CD4-positive, alpha-beta T cell (primary cell): ENCODE measurements around the gene CHMP1A. TPM values are rescaled to one million over a fixed set of nuclear protein-coding genes. Genes with fewer than 3 reads are reported as not detected.

Experiments
- ATAC-seq: fragments of 200-7000 bp; cut with Tn5 transposase; one replicate; pipeline ENCODE4 v1.10.0; 2022; ENCODE audit warnings: mild to moderate bottlenecking; ENCODE audit not compliant: poor library complexity
- CTCF ChIA-PET: fragments of 350-600 bp; sonication (Branson Sonifier 250); formaldehyde crosslinking; loops from one replicate; lab custom pipeline; 2021; ENCODE audit warnings: antibody characterized with exemption, inconsistent platforms; lab: Charles Lee
- POLR2A ChIA-PET: fragments of 350-600 bp; sonication (Branson Sonifier 250); formaldehyde crosslinking; loops from one replicate; lab custom pipeline; 2021; ENCODE audit warnings: antibody characterized with exemption, inconsistent platforms; lab: Charles Lee
- DNase-seq, 14 experiments: peaks; one replicate each; pipeline ENCODE4 v3.0.0-alpha.2; 2013 to 2020; ENCODE audit warnings: mixed read lengths in 2 of 14
- H3K27ac ChIP-seq, 2 donors: one replicate each; pipeline versions ENCODE4 v1.5.1 to v1.7.0; 2013; ENCODE audit warnings: low read length in 2 of 2, low read depth in 1 of 2, mild to moderate bottlenecking in 1 of 2
- H3K27me3 ChIP-seq, 2 experiments: 1 replicate in 1 of 2; 2 replicates in 1 of 2; pipeline versions ENCODE4 v1.6.1 to v1.7.0; 2013; ENCODE audit warnings: low read length in 2 of 2, control low read depth in 1 of 2, mild to moderate bottlenecking in 1 of 2, moderate library complexity in 1 of 2; ENCODE audit not compliant: insufficient read depth in 2 of 2, control insufficient read depth in 1 of 2
- H3K36me3 ChIP-seq: one replicate; pipeline ENCODE4 v1.6.1; 2013; ENCODE audit warnings: low read length, control low read depth; ENCODE audit not compliant: insufficient read depth
- H3K4me1 ChIP-seq: one replicate; pipeline ENCODE4 v1.6.1; 2013; ENCODE audit warnings: low read length, control low read depth; ENCODE audit not compliant: insufficient read depth
- H3K4me3 ChIP-seq: one replicate; pipeline ENCODE4 v1.5.1; 2013; ENCODE audit warnings: mild to moderate bottlenecking, low read length, moderate library complexity
- H3K9me3 ChIP-seq, 2 experiments: 1 replicate in 1 of 2; 2 replicates in 1 of 2; pipeline versions ENCODE4 v1.6.1 to v1.7.0; 2013; ENCODE audit warnings: low read length in 2 of 2, mild to moderate bottlenecking in 2 of 2, control low read depth in 1 of 2, moderate library complexity in 1 of 2; ENCODE audit not compliant: control insufficient read depth in 1 of 2, insufficient read depth in 1 of 2
- H3K27ac Mint-ChIP-seq: one replicate; pipeline ENCODE4 v1.8.0; 2020; ENCODE audit warnings: mixed read lengths
- H3K27me3 Mint-ChIP-seq: one replicate; pipeline ENCODE4 v1.8.0; 2021; ENCODE audit warnings: mixed read lengths
- H3K36me3 Mint-ChIP-seq: one replicate; pipeline ENCODE4 v1.8.0; 2021; ENCODE audit warnings: low read depth, mixed read lengths
- H3K4me1 Mint-ChIP-seq: one replicate; pipeline ENCODE4 v1.8.0; 2021; ENCODE audit warnings: low read depth, mixed read lengths
- H3K4me3 Mint-ChIP-seq: one replicate; pipeline ENCODE4 v1.8.0; 2020; ENCODE audit warnings: mild to moderate bottlenecking, mixed read lengths
- H3K9me3 Mint-ChIP-seq: one replicate; pipeline ENCODE4 v1.8.0; 2020; ENCODE audit warnings: mixed read lengths
- intact Hi-C, 2 experiments: fragments of 100-400 bp; cut with DNase I in 1 of 2; cut with micrococcal nuclease in 1 of 2; formaldehyde crosslinking; loops; one replicate each; pipeline versions ENCODE4 v1.15.1 to v1.9.0; 2023 to 2025; cut with DNase I, micrococcal nuclease
- total RNA-seq, 174 experiments: library from RNA in 2 of 174; stranded (reverse) in 2 of 174; gene quantifications; one replicate each; pipeline ENCODE4 v1.2.3 and lab custom pipeline; 2021 to 2026
- TF ChIP-seq, protein P1 (sequence below): fragments of 200-600 bp; IDR thresholded peaks from one replicate; pipeline ENCODE4 v1.8.0; 2022; ENCODE audit warnings: antibody characterized with exemption, mild to moderate bottlenecking

CHMP1A gene
- total RNA-seq, 2 experiments from 2014 or later: 54.7 to 55.9 TPM

DNA sequence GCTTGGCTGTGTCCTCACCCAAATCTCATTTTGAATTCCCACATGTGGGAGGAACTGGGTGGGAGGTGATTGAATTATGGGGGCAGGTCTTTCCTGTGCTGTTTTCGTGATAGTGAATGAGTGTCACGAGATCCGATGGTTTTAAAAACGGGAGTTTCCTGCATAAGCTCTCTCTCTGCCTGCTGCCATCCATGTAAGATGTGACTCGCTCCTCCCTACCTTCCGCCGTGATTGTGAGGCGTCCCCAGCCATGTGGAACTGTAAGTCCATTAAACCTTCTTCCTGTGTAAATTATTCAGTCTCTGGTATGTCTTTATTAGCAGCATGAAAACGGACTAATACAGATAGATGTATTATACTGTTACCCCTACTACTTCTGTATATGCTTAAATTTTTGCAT, 3.7 kb upstream of the CHMP1A start:
- H3K4me3 Mint-ChIP-seq: peak overlapping the region; percentile 73
- no peaks in the 10 kb centered on the region for H3K9me3 Mint-ChIP-seq
- Histone ChIP-seq H3K36me3 (peaks cover 16% of the 10 kb centered on the region), H3K27ac (no peak overlapping the region), H3K4me1 (peaks cover 29% of the 10 kb centered on the region), H3K27me3 (no peaks in the 10 kb centered on the region), H3K9me3 (no peaks in the 10 kb centered on the region), H3K4me3 (no peak overlapping the region)
- intact Hi-C loops: no loop called here
- ChIA-PET POLR2A (no interaction called here), CTCF (no interaction called here)
- TF ChIP-seq, protein P1, sequence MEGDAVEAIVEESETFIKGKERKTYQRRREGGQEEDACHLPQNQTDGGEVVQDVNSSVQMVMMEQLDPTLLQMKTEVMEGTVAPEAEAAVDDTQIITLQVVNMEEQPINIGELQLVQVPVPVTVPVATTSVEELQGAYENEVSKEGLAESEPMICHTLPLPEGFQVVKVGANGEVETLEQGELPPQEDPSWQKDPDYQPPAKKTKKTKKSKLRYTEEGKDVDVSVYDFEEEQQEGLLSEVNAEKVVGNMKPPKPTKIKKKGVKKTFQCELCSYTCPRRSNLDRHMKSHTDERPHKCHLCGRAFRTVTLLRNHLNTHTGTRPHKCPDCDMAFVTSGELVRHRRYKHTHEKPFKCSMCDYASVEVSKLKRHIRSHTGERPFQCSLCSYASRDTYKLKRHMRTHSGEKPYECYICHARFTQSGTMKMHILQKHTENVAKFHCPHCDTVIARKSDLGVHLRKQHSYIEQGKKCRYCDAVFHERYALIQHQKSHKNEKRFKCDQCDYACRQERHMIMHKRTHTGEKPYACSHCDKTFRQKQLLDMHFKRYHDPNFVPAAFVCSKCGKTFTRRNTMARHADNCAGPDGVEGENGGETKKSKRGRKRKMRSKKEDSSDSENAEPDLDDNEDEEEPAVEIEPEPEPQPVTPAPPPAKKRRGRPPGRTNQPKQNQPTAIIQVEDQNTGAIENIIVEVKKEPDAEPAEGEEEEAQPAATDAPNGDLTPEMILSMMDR: no peak
- DNase-seq: no peak
- H3K36me3 Mint-ChIP-seq: peaks cover 23% of the 10 kb centered on the region
- ATAC-seq: no peak
- peaks cover 15% of the 10 kb centered on the region for H3K4me1 Mint-ChIP-seq
- no peak overlapping the region for H3K27ac Mint-ChIP-seq
- H3K27me3 Mint-ChIP-seq: no peaks in the 10 kb centered on the region

DNA sequence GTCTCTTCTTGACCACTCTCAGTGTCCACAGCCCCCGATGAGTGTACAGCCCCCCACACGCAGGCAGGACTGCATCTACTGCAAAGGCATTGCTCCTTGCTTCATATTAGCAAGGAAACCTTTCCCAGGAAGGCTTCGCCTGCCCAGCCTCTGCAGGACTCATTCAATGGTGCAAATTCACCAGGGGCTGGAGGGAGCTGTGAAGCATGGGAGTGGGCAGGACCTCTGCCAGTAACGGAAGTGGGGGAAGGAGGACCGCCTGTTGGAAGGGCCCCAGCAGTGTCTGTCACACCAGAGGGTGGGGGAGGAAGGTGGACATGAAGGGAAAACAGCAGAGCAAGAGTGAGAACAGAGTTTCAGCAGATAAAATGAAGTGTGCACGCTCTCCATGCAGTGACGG, 2.6 kb upstream of the CHMP1A start:
- ChIA-PET CTCF (no interaction called here), POLR2A (no interaction called here)
- Histone ChIP-seq H3K9me3 (no peaks in the 10 kb centered on the region), H3K27ac (no peak overlapping the region), H3K27me3 (no peaks in the 10 kb centered on the region), H3K36me3 (peaks cover 16% of the 10 kb centered on the region), H3K4me3 (no peak overlapping the region), H3K4me1 (peaks cover 34% of the 10 kb centered on the region)
- Mint-ChIP-seq H3K4me1 (peaks cover 24% of the 10 kb centered on the region), H3K9me3 (no peaks in the 10 kb centered on the region), H3K36me3 (peaks cover 23% of the 10 kb centered on the region), H3K27ac (no peak overlapping the region), H3K4me3 (peak overlapping the region; percentile 56), H3K27me3 (no peaks in the 10 kb centered on the region)
- intact Hi-C loops: no loop called here
- TF ChIP-seq, protein P1: no peak
- DNase-seq (no peak), ATAC-seq (no peak)

DNA sequence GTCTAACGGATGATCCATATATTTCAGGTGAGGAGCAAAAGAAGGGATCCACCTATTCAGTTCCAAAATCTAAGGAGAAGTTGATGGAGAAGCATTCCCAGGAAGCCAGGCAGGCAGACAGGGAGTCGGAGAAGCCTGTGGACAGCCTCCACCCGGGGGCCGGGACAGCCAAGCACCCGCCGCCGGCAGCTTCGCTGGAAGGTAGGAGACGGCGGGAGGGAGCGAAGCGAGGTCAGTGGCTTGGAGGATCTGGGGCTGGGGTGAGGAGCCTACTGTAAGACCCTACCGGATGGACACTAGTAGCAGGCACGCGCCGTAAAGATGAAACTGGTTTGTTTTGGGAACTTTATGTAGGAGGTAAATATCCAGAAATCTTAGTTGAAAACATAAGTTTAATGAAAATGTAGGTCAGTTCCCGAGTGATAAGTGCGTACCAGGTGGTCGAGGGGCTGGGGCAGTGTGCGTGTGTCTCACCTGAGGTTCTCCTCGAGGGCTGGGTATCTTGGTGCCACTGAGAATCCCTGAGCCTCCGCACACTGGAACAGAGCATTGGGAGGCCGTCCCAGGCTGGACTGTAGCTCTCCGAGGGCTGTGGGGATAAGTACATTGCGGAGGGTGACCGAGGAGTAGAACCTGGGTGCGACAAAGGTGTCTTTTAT, 842 bp upstream of the CHMP1A start:
- TF ChIP-seq, protein P1: no peak
- Mint-ChIP-seq H3K4me3 (peak overlapping the region; percentile 93), H3K4me1 (peaks cover 34% of the 10 kb centered on the region), H3K9me3 (no peaks in the 10 kb centered on the region), H3K36me3 (peaks cover 27% of the 10 kb centered on the region), H3K27ac (peak overlapping the region; percentile 81), H3K27me3 (no peaks in the 10 kb centered on the region)
- CTCF ChIA-PET: interaction anchor here (1.0 kb wide), 2 partner anchors 42 to 43 kb away, joined by 3 to 6 read pairs; partner anchors contain the start of gene SPATA2L
- Histone ChIP-seq H3K4me3 (peak overlapping the region; percentile 91), H3K27me3 (no peaks in the 10 kb centered on the region), H3K27ac (peak overlapping the region in 1 of 2 donors; percentile 52), H3K4me1 (peaks cover 34% of the 10 kb centered on the region), H3K9me3 (no peaks in the 10 kb centered on the region), H3K36me3 (peaks cover 21% of the 10 kb centered on the region)
- intact Hi-C loops: loop anchor here in 1 of 2 experiments (5.0 kb wide), 2 partner anchors 96 to 801 kb away; partner anchors contain the start of genes GALNS, RPL13 and TRAPPC2L
- POLR2A ChIA-PET: interaction anchor here (0.6 to 1.7 kb wide), 3 partner anchors 151 to 351 kb away, joined by 3 to 5 read pairs (median 4); partner anchors contain the start of gene SPG7
- DNase-seq (peak in 2 of 14 experiments; percentile 13 to 42), ATAC-seq (no peak)
